Effector CD4-positive, alpha-beta T cell (primary cell): ENCODE measurements around the gene DPF3.

Source experiments
- DNase-seq: peaks from one replicate; pipeline ENCODE4 v3.0.0-alpha.2; 2020

The DPF3 gene

GRCh38 chr14:72708708-72709475 lies 185.0 kb downstream of the DPF3 start:
- DNase-seq: no peak

GRCh38 chr14:72708222-72708621 lies 185.7 kb downstream of the DPF3 start:
- DNase-seq: no peak

DNA sequence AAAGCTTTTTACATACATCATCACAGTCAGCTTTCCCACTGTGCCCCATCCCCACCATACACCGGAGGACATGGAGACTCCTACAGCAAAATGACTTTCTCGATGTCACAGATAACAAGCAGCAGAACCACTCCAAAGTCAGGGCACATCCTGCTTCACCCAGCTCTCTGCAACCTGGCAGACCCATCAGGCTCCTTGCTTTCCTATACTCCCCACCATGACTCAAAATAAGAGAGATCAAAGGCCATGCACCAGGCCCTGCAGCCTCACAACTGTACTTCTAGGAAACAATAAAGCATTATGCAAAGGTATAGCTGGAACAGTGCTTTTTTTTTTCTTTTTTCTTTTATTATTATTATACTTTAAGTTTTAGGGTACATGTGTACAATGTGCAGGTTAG lies 187.4 kb downstream of the DPF3 start:
- DNase-seq: no peak

- no peak for DNase-seq
Observed at GRCh38 chr14:72704502-72704901, 189.4 kb downstream of the DPF3 start.

DNA sequence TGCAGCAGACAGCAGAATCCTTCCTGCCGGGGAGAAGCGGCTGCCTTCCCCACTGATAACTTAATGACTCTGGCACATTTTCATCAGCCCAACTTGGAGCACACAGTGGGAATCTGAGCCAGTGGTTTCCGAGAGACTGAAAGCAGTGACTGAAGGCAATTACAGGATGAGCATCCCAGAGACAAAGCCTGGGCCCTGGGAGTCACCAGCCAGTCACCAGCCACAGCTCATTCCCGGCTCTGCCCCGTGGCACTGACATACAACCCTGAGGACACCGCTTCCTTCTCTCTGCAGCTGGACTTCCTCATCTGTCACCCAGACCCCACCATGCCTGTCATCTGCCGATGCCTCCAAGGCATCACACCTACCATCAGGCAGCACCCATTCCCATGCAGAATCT lies 192.3 kb downstream of the DPF3 start:
- DNase-seq: no peak

GRCh38 chr14:72701237-72701565 lies 192.7 kb downstream of the DPF3 start:
- no peak for DNase-seq

GRCh38 chr14:72700338-72701236 lies 193.3 kb downstream of the DPF3 start:
- no peak for DNase-seq

DNA sequence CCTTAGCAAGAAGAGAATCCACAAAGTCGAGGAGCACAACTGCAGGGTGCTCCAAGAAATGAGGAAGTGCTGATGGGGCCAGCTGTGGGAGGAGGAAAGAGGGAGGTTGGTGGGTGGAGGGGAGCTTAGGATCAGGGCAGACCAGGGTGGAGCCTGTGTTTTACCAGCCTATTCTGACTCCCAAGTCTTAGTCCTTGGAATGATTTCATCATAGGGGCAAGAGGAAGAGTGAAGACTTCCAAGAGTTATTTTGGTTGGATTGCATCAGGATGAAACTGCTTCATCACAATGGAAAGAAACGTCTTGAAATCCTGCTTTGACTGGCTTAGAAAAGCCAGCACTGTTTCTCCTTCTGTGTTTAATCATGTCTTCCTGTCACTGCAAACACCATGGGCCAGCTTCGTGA lies 194.0 kb downstream of the DPF3 start:
- DNase-seq: no peak

DNA sequence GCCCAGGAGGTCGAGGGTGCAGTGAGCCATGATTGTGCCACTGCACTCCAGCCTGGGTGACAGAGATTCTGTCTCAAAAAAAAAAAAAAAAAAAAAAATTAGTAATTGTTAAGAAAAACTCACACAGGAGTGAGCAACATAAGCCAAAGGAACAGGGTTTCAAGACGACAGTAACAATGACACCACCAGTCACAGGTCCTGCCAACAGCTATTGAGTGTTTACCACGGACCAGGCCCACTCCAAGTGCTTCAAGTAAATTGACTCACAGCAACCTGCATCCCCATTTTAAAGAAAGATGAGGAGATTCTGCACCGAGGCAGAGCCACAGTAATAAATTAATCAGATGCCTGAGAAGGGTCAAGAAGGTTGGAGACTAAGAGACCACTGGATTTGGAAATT lies 194.5 kb downstream of the DPF3 start:
- no peak for DNase-seq

DNA sequence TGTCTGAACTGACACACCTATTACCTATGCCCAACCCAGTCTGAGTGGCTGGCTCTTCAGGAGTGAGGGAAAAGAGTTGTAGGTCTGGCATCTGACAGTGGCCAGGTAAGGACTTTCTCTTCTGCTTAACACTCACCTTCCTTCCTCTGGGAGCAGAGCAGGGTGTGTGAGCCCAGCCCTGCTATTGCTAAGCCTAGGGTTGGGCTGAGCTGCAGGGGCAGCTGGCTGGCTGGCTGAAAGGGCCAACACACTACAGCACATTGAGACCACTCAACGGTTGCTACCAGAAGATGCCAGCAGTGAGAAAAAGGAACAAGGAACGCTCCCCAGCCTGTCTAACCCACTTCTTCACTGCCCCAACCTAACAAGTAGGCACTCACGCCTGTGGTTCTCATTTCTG lies 201.2 kb downstream of the DPF3 start:
- DNase-seq: no peak

- DNase-seq: no peak
Observed at GRCh38 chr14:72690324-72690723, 203.6 kb downstream of the DPF3 start.

- DNase-seq: no peak
Observed at GRCh38 chr14:72688990-72689671, 204.8 kb downstream of the DPF3 start.

DNA sequence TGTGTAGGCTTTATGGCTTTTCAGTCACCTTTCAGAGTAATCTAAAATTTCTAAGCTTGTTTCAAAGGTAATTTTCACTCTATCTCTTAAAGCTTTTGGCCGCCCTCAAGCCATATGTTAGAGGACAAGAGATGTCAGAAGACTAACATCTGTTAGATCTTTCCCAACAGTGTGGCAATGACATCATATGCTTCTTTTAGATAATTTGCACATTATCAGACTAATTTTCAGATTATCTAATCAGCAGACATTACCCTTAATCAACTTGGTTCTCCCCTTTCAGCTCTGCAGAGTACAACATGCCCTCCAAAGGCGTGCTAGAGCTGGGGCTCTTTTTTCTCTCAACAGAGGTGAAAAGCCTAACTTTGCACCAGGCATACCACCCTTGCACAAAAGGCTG lies 207.1 kb downstream of the DPF3 start:
- DNase-seq: no peak

- DNase-seq: no peak
Observed at GRCh38 chr14:72686101-72686500, 207.8 kb downstream of the DPF3 start.

DNA sequence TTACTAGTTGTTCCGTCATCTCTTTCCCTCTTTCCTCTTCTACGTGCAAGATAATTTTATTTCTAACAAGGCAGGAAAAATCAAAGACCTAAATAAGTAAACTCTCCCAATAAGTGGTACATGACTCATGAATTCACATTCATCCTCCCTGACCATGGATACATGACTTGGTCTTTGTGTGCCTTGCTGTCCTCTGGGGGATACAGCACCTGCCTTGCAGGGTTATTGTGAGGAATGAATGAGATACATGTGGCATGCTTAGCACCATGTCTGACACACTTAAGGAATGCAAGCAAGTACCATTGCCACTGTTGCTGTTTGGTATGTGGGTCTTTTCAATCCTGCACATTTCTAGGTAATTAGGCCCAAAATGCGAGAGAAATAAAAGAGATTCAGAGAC lies 208.4 kb downstream of the DPF3 start:
- DNase-seq: no peak

GRCh38 chr14:72683787-72684186 lies 210.1 kb downstream of the DPF3 start:
- no peak for DNase-seq

DNA sequence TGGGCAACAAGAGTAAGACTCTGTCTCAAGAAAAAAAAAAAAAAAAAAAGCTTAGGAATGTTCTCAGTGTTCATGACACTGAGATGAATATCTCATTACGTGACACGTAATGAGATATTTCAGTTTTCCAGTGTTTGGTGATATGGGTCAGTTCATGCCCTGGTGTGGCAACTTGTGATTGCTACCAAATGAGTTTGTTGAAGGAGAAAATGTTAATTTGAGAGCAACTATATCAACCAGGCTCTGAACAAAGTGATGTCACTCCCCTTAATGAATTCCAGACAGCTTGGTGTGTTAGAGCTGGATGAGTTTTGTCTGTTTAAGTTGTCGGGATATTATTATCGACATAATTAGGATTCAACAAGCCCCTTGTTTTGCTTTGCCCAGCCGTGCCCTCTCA lies 211.7 kb downstream of the DPF3 start:
- no peak for DNase-seq

DNA sequence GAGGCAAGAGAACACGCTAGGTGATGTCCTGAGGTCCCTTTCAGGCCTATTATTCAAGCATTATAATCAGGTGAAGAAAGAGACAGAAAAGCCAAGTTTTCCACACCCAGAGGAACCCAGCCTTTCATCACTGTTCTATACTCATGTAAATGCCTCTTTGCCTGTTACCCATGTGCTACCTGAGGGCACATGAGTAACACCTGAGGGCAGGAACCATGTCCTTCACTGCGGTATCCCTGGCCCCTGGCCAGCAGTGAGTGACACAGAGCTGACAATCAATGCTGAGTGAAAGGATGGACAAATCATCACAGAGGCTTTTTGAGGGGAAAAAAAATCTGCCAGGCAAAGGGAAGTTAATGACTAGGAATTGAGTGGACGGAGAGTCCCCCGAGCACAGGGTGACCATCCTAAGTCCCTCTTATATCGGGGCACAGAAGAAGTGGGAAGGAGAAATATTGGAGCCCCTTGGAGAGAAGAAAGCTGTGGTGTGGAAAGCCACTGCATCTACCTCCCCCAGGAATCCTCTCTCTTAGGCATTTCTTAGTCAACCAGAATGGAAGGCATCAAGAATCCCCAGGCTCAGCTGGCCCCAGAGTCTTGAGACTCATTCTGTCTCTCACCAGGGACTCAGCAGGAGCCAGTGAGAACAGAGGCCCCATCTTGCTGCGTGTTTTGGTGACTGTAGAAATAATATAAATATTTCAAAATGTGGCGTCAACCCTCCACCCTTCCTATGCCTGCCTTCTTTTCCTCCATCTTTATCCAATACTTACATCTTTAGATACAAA lies 212.9 kb downstream of the DPF3 start:
- no peak for DNase-seq

DNA sequence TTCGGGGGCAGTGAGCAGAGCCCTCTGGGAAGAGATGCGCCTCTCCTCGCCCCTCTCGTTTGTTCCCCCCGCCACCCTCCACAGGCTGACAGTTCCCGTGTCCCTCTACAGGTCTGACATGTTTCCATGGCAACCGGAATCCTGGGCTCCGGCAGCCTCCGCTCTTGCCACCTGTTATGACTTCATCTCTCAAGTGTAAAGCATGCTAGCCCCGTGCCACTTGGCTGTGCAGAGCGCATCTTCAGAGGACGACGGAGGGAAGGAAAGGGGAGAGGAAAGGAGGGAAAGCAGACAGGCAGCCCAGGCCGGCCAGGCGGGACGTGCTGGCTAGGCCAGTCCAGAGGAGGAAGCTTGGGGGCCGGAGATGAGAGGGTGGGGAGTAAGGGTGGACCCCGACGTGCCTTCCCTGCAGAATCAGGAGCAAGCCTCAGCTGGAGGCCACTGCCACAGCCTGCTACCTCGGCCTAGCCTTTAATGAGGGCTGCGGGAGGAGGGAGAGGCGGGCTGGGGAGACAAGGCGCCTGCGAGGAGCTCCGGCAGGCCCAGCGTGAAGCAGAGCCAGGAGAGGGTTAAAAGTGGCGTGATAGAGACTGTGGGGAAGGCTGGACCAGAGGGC lies 214.3 kb downstream of the DPF3 start:
- no peak for DNase-seq

- no peak for DNase-seq
Observed at GRCh38 chr14:72679141-72679535, 214.8 kb downstream of the DPF3 start.

GRCh38 chr14:72678356-72678755 lies 215.5 kb downstream of the DPF3 start:
- DNase-seq: no peak

DNA sequence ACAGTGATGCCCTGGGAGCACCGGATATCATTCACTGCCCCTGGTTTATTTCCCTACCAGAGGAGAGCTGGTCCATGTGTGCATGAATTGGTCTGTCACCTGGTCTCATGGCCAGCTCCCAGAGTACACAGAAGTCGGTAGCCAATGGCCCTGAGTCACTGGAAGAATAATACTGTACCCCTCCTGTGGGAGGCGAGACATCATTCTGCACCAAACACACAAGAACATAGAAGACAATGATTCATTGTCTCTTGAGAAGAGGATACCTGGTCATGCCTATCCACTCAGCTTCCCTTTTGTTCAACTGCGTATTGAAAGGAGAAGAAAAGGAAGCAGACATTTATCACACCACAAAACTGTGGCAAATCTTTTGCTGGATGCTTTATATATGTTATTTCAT lies 216.2 kb downstream of the DPF3 start:
- no peak for DNase-seq
